OCI-LY7 (cell line): ENCODE data around the gene SLC1A3. TPM values are rescaled to one million over a fixed set of nuclear protein-coding genes. Genes with fewer than 3 reads are reported as not detected.

Experiments used
- BruUV-seq: library from RNA; stranded (reverse); fragments of 400-500 nt; replicated peaks from 2 replicates; lab custom pipeline; 2021; lab: Mats Ljungman, UMichigan
- CTCF ChIA-PET: fragments of 300-600 bp; sonication (Branson Sonifier 250); formaldehyde crosslinking; loops from one replicate; lab custom pipeline; 2022; ENCODE audit warnings: antibody characterized with exemption; ENCODE audit not compliant: unreplicated experiment; lab: Charles Lee
- POLR2A ChIA-PET: fragments of 300-600 bp; sonication (Branson Sonifier 250); formaldehyde crosslinking; loops from one replicate; lab custom pipeline; 2022; ENCODE audit warnings: antibody characterized with exemption; lab: Charles Lee
- DNase-seq: peaks from one replicate; pipeline ENCODE4 v3.0.0-alpha.2; 2015; ENCODE audit warnings: low spot score
- H2AFZ ChIP-seq: fragments of 200-600 bp; sonication (generic), shearing (Covaris generic); 2 replicates; pipeline ENCODE4 v1.6.1; 2014; ENCODE audit warnings: mild to moderate bottlenecking, antibody characterized with exemption, low read length, moderate library complexity
- H3K27ac ChIP-seq: fragments of 200-600 bp; sonication (generic); 2 replicates; pipeline ENCODE4 v1.5.1; 2014; ENCODE audit warnings: mixed run types, low read depth, mild to moderate bottlenecking, moderate library complexity, low read length, inconsistent platforms; ENCODE audit not compliant: poor library complexity, severe bottlenecking
- H3K36me3 ChIP-seq: fragments of 200-600 bp; sonication (generic); 2 replicates; pipeline ENCODE4 v1.6.1; 2014; ENCODE audit warnings: mild to moderate bottlenecking, antibody characterized with exemption, low read length, moderate library complexity, mixed read lengths; ENCODE audit not compliant: insufficient read depth
- H3K4me1 ChIP-seq: fragments of 200-600 bp; sonication (generic); 2 replicates; pipeline ENCODE4 v1.5.1; 2014; ENCODE audit warnings: mild to moderate bottlenecking, low read length; ENCODE audit not compliant: insufficient read depth, poor library complexity, severe bottlenecking
- H3K4me2 ChIP-seq: fragments of 200-600 bp; sonication (generic); 2 replicates; pipeline ENCODE4 v1.6.1; 2014; ENCODE audit warnings: mild to moderate bottlenecking, low read length
- H3K4me3 ChIP-seq: fragments of 200-600 bp; sonication (generic); 2 replicates; pipeline ENCODE4 v1.5.1; 2014; ENCODE audit warnings: mild to moderate bottlenecking, low read depth, low read length; ENCODE audit not compliant: poor library complexity, severe bottlenecking
- H3K79me2 ChIP-seq: fragments of 200-600 bp; sonication (generic); 2 replicates; pipeline ENCODE4 v1.6.1; 2016; ENCODE audit warnings: low read depth, mild to moderate bottlenecking, low read length, moderate library complexity, mixed read lengths; ENCODE audit not compliant: insufficient read depth
- H3K9me2 ChIP-seq: fragments of 200-600 bp; sonication (generic); 2 replicates; pipeline ENCODE4 v1.6.1; 2016; ENCODE audit warnings: mild to moderate bottlenecking, low read length, mixed read lengths; ENCODE audit not compliant: insufficient read depth
- H3K9me3 ChIP-seq: fragments of 200-600 bp; sonication (generic); 2 replicates; pipeline ENCODE4 v1.6.1; 2014; ENCODE audit warnings: mild to moderate bottlenecking, mixed run types, low read length, mixed read lengths
- H4K20me1 ChIP-seq: fragments of 200-600 bp; sonication (generic); 2 replicates; pipeline ENCODE4 v1.6.1; 2014; ENCODE audit warnings: mild to moderate bottlenecking, antibody characterized with exemption, low read length, moderate library complexity, mixed read lengths; ENCODE audit not compliant: insufficient read depth
- EZH2phosphoT487 ChIP-seq: fragments of 200-600 bp; sonication (generic); IDR thresholded peaks from 2 replicates; pipeline ENCODE4 v1.6.1; 2018; ENCODE audit warnings: low read depth, borderline replicate concordance, mild to moderate bottlenecking, mixed run types, antibody characterized with exemption, low read length, moderate library complexity, mixed read lengths
- intact Hi-C: fragments of 100-400 bp; cut with micrococcal nuclease; formaldehyde crosslinking; loops from one replicate; pipeline ENCODE4 v1.10.0; 2022; ENCODE audit not compliant: unreplicated experiment
- total RNA-seq, 2 experiments: library from RNA; depleted of rRNA in 1 of 2; stranded (reverse); fragments of >200 nt in 1 of 2; shearing (Covaris generic) in 1 of 2; gene quantifications; 2 replicates each; pipeline ENCODE4 v1.2.3, GENCODE V29; 2014 to 2022
- TF ChIP-seq, protein P1 (sequence below): fragments of 200-600 bp; sonication (generic); conservative IDR thresholded peaks from 2 replicates; pipeline ENCODE4 v1.5.1; 2014; ENCODE audit warnings: mild to moderate bottlenecking, antibody characterized with exemption, low read length, moderate library complexity, mixed read lengths

SLC1A3 gene
- total RNA-seq, 2 experiments from 2014 or later: not detected

DNA sequence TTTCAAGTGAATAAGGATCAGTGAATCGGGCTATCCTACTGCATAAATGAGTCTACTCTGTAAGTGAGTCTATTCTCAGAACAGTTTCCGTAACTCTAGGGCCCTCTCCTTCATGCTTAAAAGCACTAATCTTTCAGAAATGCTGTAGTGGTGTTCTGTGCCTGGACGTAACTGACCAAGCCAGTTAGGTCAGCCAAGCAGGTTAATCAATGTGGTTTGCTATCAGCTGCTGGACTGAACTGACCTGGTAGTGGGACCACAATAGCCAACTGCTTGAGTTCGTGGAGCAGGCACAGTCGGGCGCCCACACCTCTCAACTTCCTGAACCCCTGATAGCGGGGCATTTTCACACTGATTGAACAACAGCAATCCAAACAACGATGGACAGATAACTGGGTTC is 6.8 kb downstream of the SLC1A3 start:
- Histone ChIP-seq H3K9me3 (no peaks in the 10 kb centered on the region), H3K27ac (no peak overlapping the region), H3K9me2 (no peaks in the 10 kb centered on the region), H3K79me2 (no peaks in the 10 kb centered on the region), H3K4me1 (no peaks in the 10 kb centered on the region), H4K20me1 (no peaks in the 10 kb centered on the region), H2AFZ (no peak overlapping the region), H3K36me3 (no peaks in the 10 kb centered on the region), H3K4me2 (no peak overlapping the region), H3K4me3 (no peak overlapping the region)
- no peak for TF ChIP-seq EZH2phosphoT487
- TF ChIP-seq, protein P1, sequence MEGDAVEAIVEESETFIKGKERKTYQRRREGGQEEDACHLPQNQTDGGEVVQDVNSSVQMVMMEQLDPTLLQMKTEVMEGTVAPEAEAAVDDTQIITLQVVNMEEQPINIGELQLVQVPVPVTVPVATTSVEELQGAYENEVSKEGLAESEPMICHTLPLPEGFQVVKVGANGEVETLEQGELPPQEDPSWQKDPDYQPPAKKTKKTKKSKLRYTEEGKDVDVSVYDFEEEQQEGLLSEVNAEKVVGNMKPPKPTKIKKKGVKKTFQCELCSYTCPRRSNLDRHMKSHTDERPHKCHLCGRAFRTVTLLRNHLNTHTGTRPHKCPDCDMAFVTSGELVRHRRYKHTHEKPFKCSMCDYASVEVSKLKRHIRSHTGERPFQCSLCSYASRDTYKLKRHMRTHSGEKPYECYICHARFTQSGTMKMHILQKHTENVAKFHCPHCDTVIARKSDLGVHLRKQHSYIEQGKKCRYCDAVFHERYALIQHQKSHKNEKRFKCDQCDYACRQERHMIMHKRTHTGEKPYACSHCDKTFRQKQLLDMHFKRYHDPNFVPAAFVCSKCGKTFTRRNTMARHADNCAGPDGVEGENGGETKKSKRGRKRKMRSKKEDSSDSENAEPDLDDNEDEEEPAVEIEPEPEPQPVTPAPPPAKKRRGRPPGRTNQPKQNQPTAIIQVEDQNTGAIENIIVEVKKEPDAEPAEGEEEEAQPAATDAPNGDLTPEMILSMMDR: no peak
- ChIA-PET CTCF (no interaction called here), POLR2A (no interaction called here)
- no peak for DNase-seq
- no TSS peak for BruUV-seq
- intact Hi-C loops: no loop called here

DNA sequence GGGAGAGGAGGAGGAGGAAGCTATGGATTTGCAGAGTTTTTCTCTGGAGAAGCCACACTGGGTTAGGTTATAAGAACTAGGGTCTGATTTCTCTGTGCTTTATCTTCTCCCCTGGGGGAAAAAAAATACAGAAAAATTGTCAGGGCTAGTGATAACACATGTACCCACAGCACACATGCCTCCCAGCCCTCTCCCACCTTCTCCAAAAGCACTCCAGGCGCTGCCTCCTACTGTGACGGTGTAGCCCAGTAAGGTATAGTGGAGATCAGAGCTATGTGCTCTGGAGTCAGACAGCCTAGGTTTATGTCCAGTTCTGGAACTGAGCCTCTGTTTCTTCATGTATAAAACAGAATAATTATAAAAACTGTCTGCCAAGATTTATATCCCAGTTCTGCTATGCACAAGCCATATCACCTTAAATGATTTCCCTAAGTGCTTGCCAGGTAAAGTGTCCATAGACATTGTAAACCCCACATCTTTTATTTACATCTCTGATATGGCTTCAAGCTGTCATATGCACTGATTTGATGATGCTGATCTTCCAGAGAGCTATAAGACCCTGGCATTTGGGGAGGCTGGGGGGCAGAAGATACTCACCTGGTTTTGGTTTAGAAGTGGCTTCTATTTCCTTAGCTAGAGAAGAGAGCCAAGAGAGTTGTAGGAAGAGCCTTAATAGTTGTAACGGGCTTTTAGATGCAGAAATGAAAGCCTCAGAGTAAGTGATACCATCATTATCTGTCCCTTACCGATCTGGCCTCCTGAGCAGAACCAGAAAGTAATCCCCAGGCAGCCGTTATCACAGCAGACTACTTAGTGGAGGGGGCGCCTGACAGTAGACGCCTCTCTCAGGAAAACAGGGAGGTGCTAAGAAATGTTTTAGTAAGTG is 7.6 kb downstream of the SLC1A3 start:
- Histone ChIP-seq H3K4me2 (no peak overlapping the region), H3K27ac (no peak overlapping the region), H2AFZ (no peak overlapping the region), H3K9me2 (no peaks in the 10 kb centered on the region), H3K36me3 (no peaks in the 10 kb centered on the region), H3K79me2 (no peaks in the 10 kb centered on the region), H3K9me3 (no peaks in the 10 kb centered on the region), H3K4me1 (no peaks in the 10 kb centered on the region), H3K4me3 (no peak overlapping the region), H4K20me1 (no peaks in the 10 kb centered on the region)
- no TSS peak for BruUV-seq
- ChIA-PET POLR2A (no interaction called here), CTCF (no interaction called here)
- TF ChIP-seq, protein P1: no peak
- intact Hi-C loops: no loop called here
- no peak for DNase-seq

DNA sequence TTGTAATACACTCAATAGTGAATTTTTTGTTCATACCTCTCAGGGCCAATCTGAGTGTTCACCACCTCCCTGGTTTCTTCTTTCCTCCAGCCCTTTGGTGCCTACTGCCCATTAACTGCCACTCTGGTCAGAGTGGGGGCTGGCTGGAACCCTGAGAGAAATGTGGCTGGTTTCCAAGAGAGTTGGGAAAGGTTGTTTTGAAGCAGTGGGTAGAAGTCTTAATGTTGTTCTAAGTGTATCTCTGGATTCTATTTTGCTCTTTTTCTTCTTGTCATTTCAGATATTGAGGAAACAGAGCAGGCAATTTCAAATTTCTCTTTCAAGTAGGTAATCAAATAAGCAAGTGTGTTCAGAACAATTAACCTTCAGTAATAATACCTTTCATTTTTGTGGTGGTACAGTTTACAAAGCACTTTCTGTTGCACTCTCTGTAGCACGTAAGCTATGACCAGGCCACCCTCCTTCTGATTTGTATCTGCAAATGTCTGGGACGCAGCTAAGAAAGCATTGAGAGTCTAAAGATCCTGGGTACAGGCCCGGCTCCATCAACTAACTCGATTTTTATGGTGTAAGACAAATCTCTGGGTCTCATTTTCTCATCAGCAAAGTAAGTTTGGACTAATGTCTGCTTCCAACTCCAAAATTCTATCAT is 8.4 kb downstream of the SLC1A3 start:
- BruUV-seq: no TSS peak
- DNase-seq: no peak
- no peaks in the 10 kb centered on the region for H3K4me1 ChIP-seq
- POLR2A ChIA-PET: no interaction called here
- H3K9me3 ChIP-seq: no peaks in the 10 kb centered on the region
- H3K27ac ChIP-seq: no peak overlapping the region
- H4K20me1 ChIP-seq: no peaks in the 10 kb centered on the region
- TF ChIP-seq, protein P1: no peak
- no peak for TF ChIP-seq EZH2phosphoT487
- H3K36me3 ChIP-seq: no peaks in the 10 kb centered on the region
- CTCF ChIA-PET: no interaction called here
- H3K9me2 ChIP-seq: no peaks in the 10 kb centered on the region
- H3K4me2 ChIP-seq: no peak overlapping the region
- no peak overlapping the region for H2AFZ ChIP-seq
- H3K79me2 ChIP-seq: no peaks in the 10 kb centered on the region
- H3K4me3 ChIP-seq: no peak overlapping the region
- intact Hi-C loops: no loop called here
